ENCODE results near the gene CADM3. TPM values are rescaled to one million over a fixed set of nuclear protein-coding genes. Genes with fewer than 3 reads are reported as not detected.
A peak's percentile ranks its signal among the peaks of the same experiment; 100 is the strongest.

The CADM3 gene
- total and polyA plus RNA-seq, 10 donors, result 0.92 to 6.8 (median 4.3) TPM

GRCh38 chr1:159170639-159171038, 776 bp upstream of the CADM3 start:
- no peak overlapping the region for H3K27ac ChIP-seq
- WGBS, 5 donors, result 62 to 76% (median 67%) methylated on average over 5 of the region's 5 CpGs
- H3K4me3 ChIP-seq, result no peak overlapping the region
- no peak for DNase-seq
- no peaks in the 10 kb centered on the region for H3K9me3 ChIP-seq
- intact Hi-C loops (cut with DNase I; ENCODE audit: low total_unique reads), result no loop called here
- H3K27me3 ChIP-seq (replicated peaks in 1 of 7), result peaks cover 0 to 87% (median 36%) of the 10 kb centered on the region in 7 donors
- H3K4me1 ChIP-seq, result peaks cover 0 to 25% (median 12%) of the 10 kb centered on the region in 6 donors
- TF ChIP-seq POLR2AphosphoS5 (IDR thresholded peaks at IDR 0.05), result no peak
- TF ChIP-seq POLR2A (IDR thresholded peaks at IDR 0.05), result no peak
- TF ChIP-seq, protein P1, sequence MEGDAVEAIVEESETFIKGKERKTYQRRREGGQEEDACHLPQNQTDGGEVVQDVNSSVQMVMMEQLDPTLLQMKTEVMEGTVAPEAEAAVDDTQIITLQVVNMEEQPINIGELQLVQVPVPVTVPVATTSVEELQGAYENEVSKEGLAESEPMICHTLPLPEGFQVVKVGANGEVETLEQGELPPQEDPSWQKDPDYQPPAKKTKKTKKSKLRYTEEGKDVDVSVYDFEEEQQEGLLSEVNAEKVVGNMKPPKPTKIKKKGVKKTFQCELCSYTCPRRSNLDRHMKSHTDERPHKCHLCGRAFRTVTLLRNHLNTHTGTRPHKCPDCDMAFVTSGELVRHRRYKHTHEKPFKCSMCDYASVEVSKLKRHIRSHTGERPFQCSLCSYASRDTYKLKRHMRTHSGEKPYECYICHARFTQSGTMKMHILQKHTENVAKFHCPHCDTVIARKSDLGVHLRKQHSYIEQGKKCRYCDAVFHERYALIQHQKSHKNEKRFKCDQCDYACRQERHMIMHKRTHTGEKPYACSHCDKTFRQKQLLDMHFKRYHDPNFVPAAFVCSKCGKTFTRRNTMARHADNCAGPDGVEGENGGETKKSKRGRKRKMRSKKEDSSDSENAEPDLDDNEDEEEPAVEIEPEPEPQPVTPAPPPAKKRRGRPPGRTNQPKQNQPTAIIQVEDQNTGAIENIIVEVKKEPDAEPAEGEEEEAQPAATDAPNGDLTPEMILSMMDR (IDR thresholded peaks at IDR 0.05 in 8 of 11, conservative IDR thresholded peaks at IDR 0.05 in 3 of 11), result no peak
- H3K36me3 ChIP-seq, result no peaks in the 10 kb centered on the region

DNA sequence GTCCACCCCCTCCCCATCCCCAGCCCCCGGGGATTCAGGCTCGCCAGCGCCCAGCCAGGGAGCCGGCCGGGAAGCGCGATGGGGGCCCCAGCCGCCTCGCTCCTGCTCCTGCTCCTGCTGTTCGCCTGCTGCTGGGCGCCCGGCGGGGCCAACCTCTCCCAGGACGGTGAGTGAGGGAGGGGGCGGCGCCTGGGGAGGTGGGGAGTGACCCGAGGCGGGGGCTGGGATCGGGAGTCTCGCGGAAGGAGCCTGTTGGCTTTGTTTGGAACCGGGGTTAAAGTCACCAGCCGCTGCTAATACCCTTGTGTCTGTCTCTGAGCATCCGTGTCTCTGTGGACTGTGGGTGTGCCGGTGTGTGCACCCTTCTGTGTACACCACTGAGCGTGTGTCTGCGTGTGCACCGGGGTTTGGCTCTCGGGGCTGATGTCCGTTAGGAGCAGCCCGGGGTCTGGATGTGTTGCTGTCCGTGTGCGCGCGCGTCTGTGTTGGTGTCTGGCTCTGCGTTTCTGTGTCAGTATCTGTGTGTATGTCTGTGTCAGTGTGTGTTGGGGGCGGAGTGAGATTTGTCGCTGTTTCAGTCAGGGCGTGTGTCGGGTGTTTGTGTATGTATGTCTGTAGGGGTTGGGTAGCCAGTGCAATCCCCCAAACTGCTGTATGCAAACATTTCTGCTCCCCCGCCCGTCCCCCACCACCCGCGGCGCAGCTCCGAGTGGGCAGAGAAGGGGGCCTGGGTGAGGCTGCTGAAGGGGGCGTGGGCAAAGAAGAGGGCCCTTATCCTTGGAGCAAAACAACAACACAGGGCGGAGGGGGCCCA, 480 bp downstream of the CADM3 start:
- intact Hi-C loops (cut with DNase I; ENCODE audit: low total_unique reads), result no loop called here
- TF ChIP-seq, protein P1 (IDR thresholded peaks at IDR 0.05 in 8 of 11, conservative IDR thresholded peaks at IDR 0.05 in 3 of 11), result no peak
- TF ChIP-seq POLR2A (IDR thresholded peaks at IDR 0.05) (no peak), POLR2AphosphoS5 (IDR thresholded peaks at IDR 0.05) (no peak)
- Histone ChIP-seq H3K9me3 (no peaks in the 10 kb centered on the region), H3K4me1 (peaks cover 0 to 25% (median 12%) of the 10 kb centered on the region in 6 donors), H3K4me3 (peak overlapping the region in 7 of 8 donors; percentile 10 to 63 (median 28)), H3K27ac (no peak overlapping the region), H3K27me3 (replicated peaks in 1 of 7) (peaks cover 0 to 92% (median 36%) of the 10 kb centered on the region in 7 donors), H3K36me3 (no peaks in the 10 kb centered on the region)
- 1 to 3% (median 2%) methylated on average over 26 to 49 of the region's 49 CpGs for WGBS, 5 donors
- DNase-seq, result peak; percentile 73

DNA sequence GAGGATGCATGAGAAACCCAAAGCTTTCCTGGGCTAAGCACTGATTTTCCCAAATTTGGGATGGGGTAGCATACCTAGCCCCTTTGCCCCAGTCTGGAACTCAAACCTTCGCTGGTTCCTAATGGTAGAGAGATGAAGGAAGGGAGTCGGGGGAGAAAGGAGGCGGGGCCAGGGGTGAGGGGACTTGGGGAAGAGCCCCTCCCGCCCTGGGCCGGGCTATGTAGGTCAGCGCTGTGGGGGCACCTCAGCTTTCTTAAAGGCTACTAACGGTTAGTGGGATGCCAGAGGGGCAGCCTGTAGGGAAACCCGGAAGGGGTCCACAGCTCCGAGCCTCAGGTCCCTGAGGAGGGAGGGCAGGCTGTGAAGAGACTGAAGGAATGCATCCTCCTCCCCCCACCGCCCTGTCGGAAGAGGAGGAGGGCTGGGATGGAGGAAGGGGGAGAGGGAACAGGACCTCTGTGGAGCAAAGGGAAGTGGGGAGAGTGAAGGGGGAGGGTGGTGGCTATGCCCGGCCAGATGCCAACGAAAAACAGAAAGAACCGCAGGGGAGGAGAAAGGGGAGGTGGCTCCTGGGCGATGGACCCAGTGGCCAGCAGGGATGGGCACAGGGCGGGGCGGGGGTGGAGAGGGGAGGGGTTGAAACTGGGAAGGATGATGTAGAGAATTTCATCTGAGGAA, 1.3 kb downstream of the CADM3 start:
- Histone ChIP-seq H3K4me1 (peaks cover 0 to 25% (median 12%) of the 10 kb centered on the region in 6 donors), H3K9me3 (no peaks in the 10 kb centered on the region), H3K36me3 (no peaks in the 10 kb centered on the region), H3K4me3 (peak overlapping the region in 4 of 8 donors; percentile 10 to 63 (median 32)), H3K27me3 (replicated peaks in 1 of 7) (peaks cover 0 to 84% (median 36%) of the 10 kb centered on the region in 7 donors), H3K27ac (no peak overlapping the region)
- DNase-seq, result no peak
- 1 to 6% (median 4%) methylated on average over 17 of the region's 17 CpGs for WGBS, 5 donors
- intact Hi-C loops (cut with DNase I; ENCODE audit: low total_unique reads), result no loop called here
- TF ChIP-seq POLR2AphosphoS5 (IDR thresholded peaks at IDR 0.05) (no peak), POLR2A (IDR thresholded peaks at IDR 0.05) (no peak)
- TF ChIP-seq, protein P1 (IDR thresholded peaks at IDR 0.05 in 8 of 11, conservative IDR thresholded peaks at IDR 0.05 in 3 of 11), result no peak

GRCh38 chr1:159173320-159173719, 1.9 kb downstream of the CADM3 start:
- Histone ChIP-seq H3K27me3 (replicated peaks in 1 of 7) (peaks cover 0 to 78% (median 36%) of the 10 kb centered on the region in 7 donors), H3K36me3 (no peaks in the 10 kb centered on the region), H3K9me3 (no peaks in the 10 kb centered on the region), H3K4me3 (peak overlapping the region in 1 of 8 donors; percentile 63), H3K4me1 (peaks cover 0 to 25% (median 12%) of the 10 kb centered on the region in 6 donors), H3K27ac (no peak overlapping the region)
- DNase-seq, result no peak
- TF ChIP-seq, protein P1 (IDR thresholded peaks at IDR 0.05 in 8 of 11, conservative IDR thresholded peaks at IDR 0.05 in 3 of 11), result no peak
- TF ChIP-seq POLR2AphosphoS5 (IDR thresholded peaks at IDR 0.05) (no peak), POLR2A (IDR thresholded peaks at IDR 0.05) (no peak)
- WGBS, 5 donors, result 25 to 51% (median 37%) methylated on average over 7 of the region's 7 CpGs
- intact Hi-C loops (cut with DNase I; ENCODE audit: low total_unique reads), result no loop called here
